NCI-H1417 treated with DMSO at 0.1 percent for 48 hours (cell line): ENCODE data around the gene FCER1G.

Experiments used
- DNase-seq: peaks from one replicate; lab custom pipeline; 2025; lab: John Stamatoyannopoulos, UW

FCER1G gene

GRCh38 chr1:161215076-161215475, at the start of gene FCER1G:
TSS of gene FCER1G (plus strand) at chr1:161215295. CDS start at chr1:161215322, 27 bp downstream.
- no peak for DNase-seq

DNA sequence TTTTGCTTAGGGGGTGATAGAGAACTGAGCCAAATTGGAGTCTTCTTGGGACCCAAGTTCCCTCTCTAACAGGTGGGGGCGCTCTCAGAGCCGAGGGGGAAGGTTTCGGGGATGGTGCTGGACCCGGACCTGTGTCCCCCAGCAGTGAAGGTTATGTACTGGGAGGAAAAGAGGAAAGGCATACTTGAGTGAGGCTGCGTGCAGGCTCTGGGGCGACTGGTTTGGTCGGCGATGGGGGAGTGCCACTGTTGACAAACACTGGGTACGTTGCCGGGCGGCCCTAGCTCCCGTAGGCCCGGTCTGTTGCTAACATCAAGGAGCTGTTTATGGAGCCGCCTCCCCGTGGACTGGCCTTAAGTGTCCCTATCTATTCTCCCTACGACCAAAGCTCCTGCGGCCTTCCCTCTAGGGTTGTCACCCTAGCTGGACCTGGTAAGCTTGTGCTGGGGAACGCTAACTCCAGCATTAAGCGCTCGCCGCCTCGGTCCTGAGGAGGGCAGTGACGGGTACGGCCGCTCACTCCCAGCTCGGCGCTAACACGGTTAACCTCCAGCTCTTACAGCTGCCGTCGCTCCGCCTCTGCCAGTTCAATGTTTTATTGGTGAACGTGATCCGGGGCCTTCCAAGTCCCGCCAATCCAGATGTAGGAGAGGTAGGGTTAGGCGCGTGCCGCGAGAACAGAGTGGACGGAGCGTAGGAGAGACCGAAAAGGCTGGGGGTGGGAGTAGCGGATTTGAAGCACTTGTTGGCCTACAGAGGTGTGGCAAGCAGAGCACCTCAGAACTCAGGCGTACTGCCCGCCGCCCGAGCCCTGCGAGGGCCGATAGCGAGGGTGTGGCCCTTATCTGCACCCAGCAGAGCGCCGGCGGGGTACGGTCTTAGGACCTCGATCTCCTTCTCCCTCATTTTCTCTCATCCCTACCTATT, 49.1 kb upstream of the FCER1G start, which contains the start of gene PPOX:
Gene PPOX, plus strand, starts transcription at position 685 of the 927 bp plus-strand sequence. CDS start 422 bp downstream, outside the sequence.
- peak; percentile 89 for DNase-seq

DNA sequence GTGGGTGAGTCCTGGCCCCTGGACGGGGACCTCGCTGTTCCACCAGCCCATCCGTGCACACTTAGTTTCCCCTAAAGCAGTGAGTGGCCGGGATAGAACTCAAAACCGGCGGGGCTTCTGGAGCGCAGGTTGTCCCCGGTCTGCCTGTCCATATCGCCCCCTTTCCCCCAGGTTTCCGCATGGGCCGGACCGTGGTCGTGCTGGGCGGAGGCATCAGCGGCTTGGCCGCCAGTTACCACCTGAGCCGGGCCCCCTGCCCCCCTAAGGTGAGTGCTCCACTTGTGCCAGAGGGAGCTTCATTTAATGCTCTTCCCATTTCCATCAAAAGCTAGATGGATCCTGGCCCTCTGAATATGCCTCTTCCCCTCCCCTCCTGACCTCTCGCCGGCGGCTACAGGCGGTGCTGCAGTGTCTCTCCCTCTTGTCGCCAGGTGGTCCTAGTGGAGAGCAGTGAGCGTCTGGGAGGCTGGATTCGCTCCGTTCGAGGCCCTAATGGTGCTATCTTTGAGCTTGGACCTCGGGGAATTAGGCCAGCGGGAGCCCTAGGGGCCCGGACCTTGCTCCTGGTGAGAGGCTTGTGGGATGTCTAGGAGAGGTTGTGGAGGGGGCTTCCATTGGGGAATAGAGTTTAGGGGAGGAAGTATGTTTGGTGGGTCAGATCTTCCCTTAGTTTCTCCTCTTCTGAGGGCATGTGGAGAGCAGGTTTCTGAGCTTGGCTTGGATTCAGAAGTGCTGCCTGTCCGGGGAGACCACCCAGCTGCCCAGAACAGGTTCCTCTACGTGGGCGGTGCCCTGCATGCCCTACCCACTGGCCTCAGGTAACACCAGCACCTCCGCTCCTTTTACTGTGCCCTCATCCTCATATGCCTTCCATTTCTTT, 48.2 kb upstream of the FCER1G start:
- no peak for DNase-seq

DNA sequence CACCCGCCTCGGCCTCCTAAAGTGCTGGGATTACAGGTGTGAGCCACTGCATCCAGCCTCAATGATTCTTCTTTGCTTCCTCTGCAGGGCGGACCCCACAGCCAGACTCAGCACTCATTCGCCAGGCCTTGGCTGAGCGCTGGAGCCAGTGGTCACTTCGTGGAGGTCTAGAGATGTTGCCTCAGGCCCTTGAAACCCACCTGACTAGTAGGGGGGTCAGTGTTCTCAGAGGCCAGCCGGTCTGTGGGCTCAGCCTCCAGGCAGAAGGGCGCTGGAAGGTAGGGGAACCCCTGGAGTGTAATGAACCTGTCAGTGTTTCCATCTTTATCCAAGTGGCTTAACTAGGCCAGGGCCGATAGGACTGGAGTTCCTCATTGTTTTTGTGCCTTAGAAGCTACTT, 46.2 kb upstream of the FCER1G start:
- no peak for DNase-seq

- no peak for DNase-seq
These were observed 43.9 kb upstream of the FCER1G start for GRCh38 chr1:161171191-161171590.

GRCh38 chr1:161171696-161172095, 43.4 kb upstream of the FCER1G start:
- DNase-seq: no peak

DNA sequence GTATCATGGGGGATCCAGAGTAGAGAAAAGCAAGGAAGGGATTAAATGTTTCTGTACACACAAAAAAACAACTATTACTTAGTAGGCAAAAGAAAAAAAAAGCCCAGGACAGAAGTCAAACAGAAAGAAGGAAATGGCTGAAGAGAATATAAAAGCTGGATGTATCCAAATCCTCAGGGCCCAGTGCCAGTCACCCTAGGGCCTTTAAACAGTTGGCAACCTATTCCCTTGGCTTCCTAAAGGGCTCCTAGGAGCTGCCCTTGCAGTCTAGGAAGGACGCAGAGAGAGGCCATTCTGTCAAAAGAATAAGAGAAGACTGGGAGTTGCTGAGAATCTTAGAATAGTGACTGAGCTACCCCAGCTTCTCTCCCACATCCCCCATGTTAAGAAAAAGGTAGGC, 42.7 kb upstream of the FCER1G start:
- no peak for DNase-seq

- DNase-seq: no peak
These were observed 42.2 kb upstream of the FCER1G start for GRCh38 chr1:161172776-161173376.

- DNase-seq: no peak
These were observed 41.4 kb upstream of the FCER1G start for GRCh38 chr1:161173711-161174110.

DNA sequence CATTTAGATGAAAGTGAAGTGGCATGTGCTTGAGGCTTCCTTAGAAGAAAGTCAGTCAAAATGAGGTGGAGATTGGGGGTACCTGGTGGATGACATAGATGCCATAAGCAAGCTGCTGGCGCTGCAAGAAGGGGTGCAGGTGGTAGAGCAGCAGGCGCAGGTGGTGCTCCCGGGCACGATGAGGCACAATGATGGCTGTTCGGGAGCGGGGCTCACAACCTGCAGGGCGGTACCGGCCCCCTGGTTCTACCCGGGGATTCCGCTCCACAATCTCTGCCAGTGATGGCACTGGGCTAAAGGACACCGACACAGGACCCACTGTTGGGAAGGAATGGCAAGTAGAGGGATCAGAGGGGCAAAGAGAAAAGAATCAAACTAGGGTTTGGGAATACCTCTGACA, 40.2 kb upstream of the FCER1G start:
- DNase-seq: no peak

DNA sequence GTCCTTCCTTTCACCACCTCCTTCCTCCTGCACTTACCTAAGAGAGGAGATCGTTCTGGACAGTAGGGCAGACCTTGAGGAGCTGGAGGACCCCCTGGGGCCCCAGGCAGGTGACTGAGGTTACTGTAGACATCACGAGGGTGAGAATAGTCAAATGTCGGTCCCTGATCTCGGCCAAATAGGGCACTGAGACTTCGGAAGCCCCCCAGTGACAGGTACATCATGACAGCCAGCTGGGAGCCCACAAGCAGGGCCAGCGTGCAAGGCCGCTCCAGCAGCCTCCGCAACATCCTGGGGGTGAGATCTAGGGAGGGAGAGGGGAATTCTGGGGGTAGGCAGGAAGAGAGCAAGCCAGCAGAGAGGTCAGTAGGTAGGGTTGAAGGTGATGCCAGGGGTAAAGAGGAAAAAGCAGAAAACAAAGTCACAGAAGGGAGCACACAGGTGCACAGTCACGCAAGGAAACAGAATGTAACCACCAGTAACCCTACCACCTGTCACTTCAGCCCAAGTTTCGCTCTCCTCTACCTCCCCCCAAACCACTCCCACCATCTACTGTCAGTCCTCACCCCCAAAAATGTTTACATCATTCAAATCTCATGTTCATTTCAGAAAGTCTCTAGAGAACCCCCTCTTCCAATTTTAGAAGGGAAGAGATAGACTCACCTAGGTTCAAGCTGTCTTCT, 39.2 kb upstream of the FCER1G start:
- no peak for DNase-seq

DNA sequence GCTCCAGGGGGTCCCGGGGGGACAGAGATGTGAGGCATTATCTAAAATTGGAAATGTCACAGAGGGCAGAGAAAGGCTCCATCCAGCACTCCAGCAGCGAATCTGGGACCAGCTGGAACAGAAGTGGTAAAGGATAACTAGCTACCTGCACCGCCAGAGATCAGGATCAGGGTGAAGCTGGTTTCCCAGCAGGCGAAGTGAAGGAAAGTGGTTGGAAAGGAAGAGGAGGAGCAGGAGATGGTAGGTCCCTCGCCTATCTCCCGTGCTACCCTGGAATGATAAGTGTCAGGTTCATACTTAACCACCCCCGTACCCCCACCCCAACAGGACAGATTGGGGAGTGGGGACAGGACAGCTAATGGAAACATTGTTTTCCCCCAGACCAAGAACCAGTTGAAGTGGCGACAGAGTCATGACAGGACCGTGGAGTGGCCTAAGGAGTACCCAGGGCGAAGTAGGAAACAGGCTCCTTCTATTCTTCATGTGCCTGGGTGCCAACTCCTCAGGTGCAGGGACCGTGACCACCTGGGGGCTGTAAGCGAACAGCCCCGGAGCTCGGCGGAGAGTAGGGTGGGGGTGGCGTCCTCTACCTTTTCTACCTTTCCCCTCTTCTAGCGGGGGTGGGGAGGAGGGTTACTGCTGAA, 38.5 kb upstream of the FCER1G start:
- DNase-seq: no peak

- DNase-seq: peak; percentile 76
These were observed 37.8 kb upstream of the FCER1G start, which contains the start of gene B4GALT3 for GRCh38 chr1:161177112-161177935. TSS of gene B4GALT3 (minus strand) at chr1:161177507. CDS start at chr1:161176060, 1,447 bp downstream.

DNA sequence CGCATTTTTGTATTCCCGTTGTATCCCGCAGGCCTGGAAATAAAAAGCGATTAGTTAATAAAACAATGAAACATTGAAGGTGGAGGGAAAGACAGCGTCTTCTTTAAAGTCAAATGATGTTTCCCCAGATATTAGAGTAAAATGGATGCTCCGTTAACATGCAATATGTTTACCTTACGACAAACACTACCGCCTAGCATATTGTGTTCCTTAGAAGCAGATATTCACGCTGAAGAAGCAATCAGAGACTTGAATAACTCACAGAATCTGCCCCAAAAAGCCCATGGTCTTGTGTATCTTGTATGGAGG, 37.2 kb upstream of the FCER1G start:
- peak; percentile 76 for DNase-seq

- DNase-seq: no peak
These were observed 35.4 kb upstream of the FCER1G start for GRCh38 chr1:161179698-161180097.

GRCh38 chr1:161180639-161181038, 34.5 kb upstream of the FCER1G start:
- no peak for DNase-seq

GRCh38 chr1:161182214-161182613, 32.9 kb upstream of the FCER1G start:
- no peak for DNase-seq

DNA sequence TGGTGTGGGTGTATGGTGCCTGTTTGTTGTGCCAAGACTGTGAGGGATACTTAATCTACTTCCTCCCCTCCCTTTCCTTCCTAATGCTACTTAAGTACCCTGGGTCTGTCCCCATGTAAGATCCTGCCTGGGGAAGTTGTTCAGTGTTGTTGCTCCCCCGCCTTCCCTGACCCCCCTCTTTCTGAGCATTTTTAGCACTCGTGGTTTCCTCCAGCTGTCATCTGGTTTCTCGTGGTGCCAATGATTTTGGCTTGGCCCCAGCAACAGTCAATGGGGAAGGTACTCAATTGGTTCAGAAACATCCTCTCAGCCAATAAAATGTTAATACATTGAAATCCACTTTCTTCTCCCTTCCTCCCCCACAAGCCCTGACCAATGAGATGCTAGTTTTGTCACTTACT, 29.8 kb upstream of the FCER1G start:
- no peak for DNase-seq

DNA sequence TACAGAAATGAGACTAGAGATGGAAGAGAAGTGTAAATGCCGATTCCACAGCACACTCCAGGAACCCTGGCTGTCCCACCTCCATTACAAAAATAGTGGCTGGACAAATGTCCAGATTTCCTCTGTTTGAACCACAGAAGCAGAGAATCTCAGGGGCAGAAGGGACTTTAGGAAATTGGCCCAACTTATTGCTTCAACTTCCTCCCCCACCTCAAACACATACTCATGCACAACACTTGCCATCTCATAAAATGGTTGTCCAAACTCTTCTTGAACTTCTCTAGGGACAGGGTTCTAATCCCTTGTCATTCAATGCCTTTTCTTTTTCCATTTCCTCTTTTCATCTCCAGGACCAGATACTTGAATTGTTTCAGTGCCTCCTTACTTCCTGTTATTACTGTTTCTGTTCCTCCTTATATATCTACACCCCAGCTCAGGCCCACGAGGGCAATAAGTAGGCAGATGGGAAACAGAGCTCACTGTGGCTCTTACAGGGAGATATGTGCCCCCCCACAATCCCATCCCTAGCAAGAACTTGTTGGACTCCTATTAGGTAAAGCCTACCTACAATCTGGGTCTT, 29.3 kb upstream of the FCER1G start:
- DNase-seq: no peak

- no peak for DNase-seq
These were observed 27.8 kb upstream of the FCER1G start for GRCh38 chr1:161187311-161187710.
